ENCODE measurements around the gene RETREG1.

Gene RETREG1

GRCh38 chr5:16663840-16664239 is 47.0 kb upstream of the RETREG1 start:
- POLR2A ChIA-PET = no interaction called here

GRCh38 chr5:16661713-16662112 is 44.9 kb upstream of the RETREG1 start:
- Histone ChIP-seq H3K4me1 (ENCODE audit: control insufficient read depth, insufficient read depth, low read length) (no peaks in the 10 kb centered on the region), H3K9me3 (ENCODE audit: control insufficient read depth, insufficient read depth, low read depth, low read length) (no peaks in the 10 kb centered on the region), H3K36me3 (ENCODE audit: control insufficient read depth in 2 of 2, insufficient read depth in 1 of 2, low read length in 2 of 2) (peaks cover 0 to 20% of the 10 kb centered on the region in 2 experiments; a peak in 2 of 3 replicates), H3K4me3 (ENCODE audit: low read depth, low read length) (no peak overlapping the region), H3K27ac (ENCODE audit: extremely low read depth, low read depth, low read length) (no peak overlapping the region)
- ChIA-PET POLR2A (no interaction called here), CTCF (interaction anchor here (2.0 to 2.1 kb wide), 2 partner anchors 110 to 528 kb away, joined by 5 to 11 read pairs; no protein-coding TSS in a partner anchor)
- TF ChIP-seq ZNF518A (tag by site-specific recombination; conservative IDR thresholded peaks at IDR 0.05; ENCODE audit: low read depth) (no peak), ZNF513 (tag by site-specific recombination; IDR thresholded peaks at IDR 0.05) (no peak), ELK4 (IDR thresholded peaks at IDR 0.05; ENCODE audit: borderline replicate concordance, low read depth, low read length) (no peak), ZNF521 (tag by site-specific recombination; IDR thresholded peaks at IDR 0.05) (no peak), ZNF274 (IDR thresholded peaks at IDR 0.05; ENCODE audit: low read length) (no peak), ZNF274 (tag by site-specific recombination; IDR thresholded peaks at IDR 0.05; ENCODE audit: borderline replicate concordance) (no peak), ZBTB10 (tag by site-specific recombination; IDR thresholded peaks at IDR 0.05) (no peak), ZNF133 (tag by site-specific recombination; IDR thresholded peaks at IDR 0.05) (no peak)

More at GRCh38 chr5:16663840-16664239, 47.0 kb upstream of the RETREG1 start:
- Histone ChIP-seq H3K9me3 (ENCODE audit: control insufficient read depth, insufficient read depth, low read depth, low read length) (no peaks in the 10 kb centered on the region), H3K27ac (ENCODE audit: extremely low read depth, low read depth, low read length) (no peak overlapping the region), H3K4me3 (ENCODE audit: low read depth, low read length) (no peak overlapping the region), H3K36me3 (ENCODE audit: control insufficient read depth in 2 of 2, insufficient read depth in 1 of 2, low read length in 2 of 2) (peaks cover 11 to 40% of the 10 kb centered on the region in 2 experiments), H3K4me1 (ENCODE audit: control insufficient read depth, insufficient read depth, low read length) (no peaks in the 10 kb centered on the region)
- CTCF ChIA-PET = interaction anchor here (0.6 kb wide), 1 partner anchor 119 kb away, joined by 4 read pairs; no protein-coding TSS in a partner anchor
- no peak for TF ChIP-seq ZNF202 (tag by site-specific recombination; IDR thresholded peaks at IDR 0.05; ENCODE audit: borderline replicate concordance)
- TF ChIP-seq SCRT2 (tag by site-specific recombination; IDR thresholded peaks at IDR 0.05) = no peak
- TF ChIP-seq ZNF174 (tag by site-specific recombination; IDR thresholded peaks at IDR 0.05) = no peak
- TF ChIP-seq ZNF112 (tag by site-specific recombination; IDR thresholded peaks at IDR 0.05) = no peak
- TF ChIP-seq ZNF488 (tag by site-specific recombination; IDR thresholded peaks at IDR 0.05) = no peak
- TF ChIP-seq ZFP37 (tag by site-specific recombination; IDR thresholded peaks at IDR 0.05) = no peak
- no peak for TF ChIP-seq ATF2 (tag by site-specific recombination; IDR thresholded peaks at IDR 0.05; ENCODE audit: low read depth)
- no peak for TF ChIP-seq ZNF324 (tag by site-specific recombination; IDR thresholded peaks at IDR 0.05)
- TF ChIP-seq ZNF184 (tag by site-specific recombination; IDR thresholded peaks at IDR 0.05) = no peak
- no peak for TF ChIP-seq ELK4 (IDR thresholded peaks at IDR 0.05; ENCODE audit: borderline replicate concordance, low read depth, low read length)
- no peak for TF ChIP-seq ZNF792 (tag by site-specific recombination; IDR thresholded peaks at IDR 0.05)
- TF ChIP-seq ZNF23 (tag by site-specific recombination; IDR thresholded peaks at IDR 0.05; ENCODE audit: borderline replicate concordance) = no peak
- TF ChIP-seq PRDM1 (tag by site-specific recombination; IDR thresholded peaks at IDR 0.05) = no peak
- TF ChIP-seq OVOL3 (tag by site-specific recombination; IDR thresholded peaks at IDR 0.05) = no peak
- TF ChIP-seq HOXD13 (CRISPR knock-in tag; IDR thresholded peaks at IDR 0.05; ENCODE audit: borderline replicate concordance) = no peak
- no peak for TF ChIP-seq ZNF561 (tag by site-specific recombination; IDR thresholded peaks at IDR 0.05; ENCODE audit: borderline replicate concordance)
- TF ChIP-seq ZBTB8A (tag by site-specific recombination; IDR thresholded peaks at IDR 0.05) = no peak
- no peak for TF ChIP-seq ZNF19 (tag by site-specific recombination; IDR thresholded peaks at IDR 0.05; ENCODE audit: low read depth)
- TF ChIP-seq ZNF16 (tag by site-specific recombination; IDR thresholded peaks at IDR 0.05; ENCODE audit: low read depth) = no peak
